Measurements from ENCODE around the gene PSMC3. TPM values are rescaled to one million over a fixed set of nuclear protein-coding genes. Genes with fewer than 3 reads are reported as not detected.
A peak's percentile ranks its signal among the peaks of the same experiment; 100 is the strongest.

The PSMC3 gene
- 60.3 TPM for total RNA-seq

GRCh38 chr11:47426062-47426956 lies at the start of gene PSMC3:
PSMC3 (minus strand) TSS chr11:47426439; CDS start chr11:47426279, 160 bp downstream.
- peak; percentile 94 to 99 (median 98) for DNase-seq (ENCODE audit: low read depth in 2 of 3, low spot score in 2 of 3)

- DNase-seq (ENCODE audit: low read depth in 2 of 3, low spot score in 2 of 3) = no peak
Observed at GRCh38 chr11:47470671-47471070, 44.4 kb upstream of the PSMC3 start.

DNA sequence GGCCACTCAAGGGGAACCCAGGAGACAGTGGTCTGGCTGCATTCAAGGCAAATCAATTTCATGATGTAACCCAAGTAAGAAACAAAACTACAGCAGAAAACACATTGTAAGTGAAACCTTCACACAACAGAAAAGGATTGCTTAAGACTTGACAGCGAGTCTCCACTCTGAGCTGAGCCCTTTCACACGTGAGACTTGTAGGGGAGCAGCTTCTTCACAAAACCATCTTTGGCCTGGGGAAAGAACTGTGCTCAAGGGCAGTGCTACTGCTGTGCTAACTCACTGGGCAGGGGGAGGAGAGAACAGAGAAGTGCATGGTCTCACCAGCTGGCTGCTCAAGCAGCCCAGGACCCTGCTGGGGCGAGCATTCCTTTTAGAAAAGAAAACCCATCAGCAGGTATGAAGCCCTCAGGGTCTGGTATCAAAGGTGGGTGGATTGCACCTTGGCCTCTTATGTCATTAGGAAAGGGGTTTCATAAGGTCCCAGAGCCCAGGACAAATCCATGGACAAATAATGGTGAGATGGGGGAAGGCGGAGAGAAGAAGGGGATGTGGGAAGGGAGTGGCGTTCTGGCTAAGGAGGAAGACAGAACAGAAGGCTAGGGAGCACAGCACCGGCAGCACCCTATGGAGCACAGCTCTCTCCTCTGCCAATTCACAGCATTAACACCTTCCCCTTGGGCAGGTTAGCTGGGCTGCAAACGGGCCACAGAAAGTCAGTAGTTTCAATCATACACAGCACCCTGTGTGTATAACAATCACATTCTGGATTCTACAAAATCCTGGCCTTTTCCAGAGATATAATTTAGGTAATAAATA lies 43.3 kb upstream of the PSMC3 start:
- no peak for DNase-seq (ENCODE audit: low read depth in 2 of 3, low spot score in 2 of 3)

- DNase-seq (ENCODE audit: low read depth in 2 of 3, low spot score in 2 of 3) = no peak
Observed at GRCh38 chr11:47468598-47469214, 42.5 kb upstream of the PSMC3 start.

GRCh38 chr11:47467357-47467756 lies 41.1 kb upstream of the PSMC3 start:
- DNase-seq (ENCODE audit: low read depth in 2 of 3, low spot score in 2 of 3) = no peak

- no peak for DNase-seq (ENCODE audit: low read depth in 2 of 3, low spot score in 2 of 3)
Observed at GRCh38 chr11:47466701-47467250, 40.5 kb upstream of the PSMC3 start.

DNA sequence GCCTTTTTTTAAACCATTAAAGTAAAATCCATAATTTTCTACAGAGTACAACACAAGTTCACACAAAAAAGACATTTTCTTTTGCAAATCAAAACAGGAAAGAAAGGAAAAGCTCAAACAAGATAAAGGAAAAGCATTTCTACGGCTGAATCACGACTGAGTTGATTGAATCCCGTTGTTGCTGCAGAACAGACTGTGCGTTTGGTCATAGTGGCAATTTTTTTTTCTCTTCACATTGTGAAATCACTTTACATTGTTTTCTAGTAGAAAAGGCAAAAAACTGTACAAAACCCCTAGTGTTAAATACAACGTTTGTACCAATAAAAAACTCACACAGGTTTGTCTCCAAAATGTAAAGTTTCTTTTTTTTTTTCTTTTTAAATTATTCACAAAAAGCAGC lies 40.0 kb upstream of the PSMC3 start:
- no peak for DNase-seq (ENCODE audit: low read depth in 2 of 3, low spot score in 2 of 3)

DNA sequence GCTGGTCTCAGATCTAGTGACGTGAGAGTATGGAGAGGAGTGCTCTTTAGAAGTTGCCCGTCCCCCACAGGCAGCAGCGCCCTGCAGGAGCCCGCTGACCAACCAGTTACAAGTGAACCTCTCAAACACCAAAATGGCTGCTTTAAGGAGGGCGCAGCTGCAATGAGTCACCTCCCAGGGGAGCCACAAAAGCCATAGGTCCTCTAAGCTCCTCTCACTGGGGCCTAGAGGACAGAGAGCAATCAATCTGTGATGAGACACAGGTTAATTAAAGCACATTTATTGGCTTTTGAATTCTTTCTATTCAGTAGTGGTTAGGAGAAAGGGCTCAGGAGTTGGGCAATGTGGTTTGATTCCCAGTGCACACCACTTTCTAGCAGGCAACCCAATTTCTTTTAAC lies 38.2 kb upstream of the PSMC3 start:
- DNase-seq (ENCODE audit: low read depth in 2 of 3, low spot score in 2 of 3) = no peak

GRCh38 chr11:47461876-47462275 lies 35.6 kb upstream of the PSMC3 start:
- DNase-seq (ENCODE audit: low read depth in 2 of 3, low spot score in 2 of 3) = no peak

DNA sequence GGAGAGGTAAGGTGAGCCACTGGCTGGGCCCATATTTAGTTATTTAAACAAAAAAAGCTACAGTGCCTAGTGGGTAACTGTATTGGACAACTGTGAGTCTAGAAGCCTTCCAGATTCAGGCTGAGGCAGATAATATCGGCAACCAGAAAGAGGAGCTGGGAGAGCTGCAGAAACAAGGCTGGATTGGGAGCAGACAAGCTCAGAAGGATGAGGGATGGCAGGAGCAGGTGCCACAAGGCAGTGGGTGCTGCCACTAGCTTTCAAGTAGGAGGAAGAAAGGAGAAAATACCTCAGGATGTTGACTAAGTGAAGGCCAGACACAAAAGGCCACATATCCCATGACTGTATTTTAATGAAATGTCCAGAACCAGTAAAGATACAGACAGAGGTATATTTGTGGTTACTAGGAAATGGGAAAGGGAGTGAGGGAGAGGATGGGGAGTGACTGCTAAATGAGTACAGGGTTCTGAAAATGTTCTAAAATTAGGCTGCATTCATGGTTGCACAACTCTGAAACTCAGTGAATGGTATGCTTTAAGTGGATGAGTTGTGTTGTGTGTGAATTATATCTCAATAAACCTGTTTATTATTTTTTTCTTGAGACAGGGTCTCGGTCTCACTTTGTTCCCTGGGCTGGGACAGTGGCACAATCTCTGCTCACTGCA lies 34.5 kb upstream of the PSMC3 start:
- no peak for DNase-seq (ENCODE audit: low read depth in 2 of 3, low spot score in 2 of 3)

GRCh38 chr11:47454258-47454671 lies 28.0 kb upstream of the PSMC3 start:
- DNase-seq (ENCODE audit: low read depth in 2 of 3, low spot score in 2 of 3) = peak; percentile 18 to 92 (median 86)

- peak in 1 of 3 donors; percentile 9 for DNase-seq (ENCODE audit: low read depth in 2 of 3, low spot score in 2 of 3)
Observed at GRCh38 chr11:47453365-47453764, 27.1 kb upstream of the PSMC3 start.

DNA sequence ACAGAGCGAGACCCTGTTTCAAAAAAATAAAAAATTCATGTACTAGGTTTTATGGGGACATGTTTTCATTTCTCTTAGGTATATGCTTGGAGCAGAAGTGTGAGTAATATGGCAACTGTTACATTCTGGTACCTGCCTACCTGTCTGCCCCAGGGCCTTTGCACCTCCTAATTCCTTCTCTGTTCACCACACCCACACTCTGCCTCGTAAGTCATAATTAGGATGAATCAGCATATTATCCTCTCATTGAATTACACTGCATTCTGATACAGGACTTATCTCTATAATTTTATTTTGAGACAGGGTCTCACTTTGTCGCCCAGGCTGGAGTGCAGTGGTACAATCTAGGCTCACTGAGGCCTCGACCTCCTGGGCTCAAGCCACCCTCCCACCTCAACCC lies 25.8 kb upstream of the PSMC3 start:
- no peak for DNase-seq (ENCODE audit: low read depth in 2 of 3, low spot score in 2 of 3)

- no peak for DNase-seq (ENCODE audit: low read depth in 2 of 3, low spot score in 2 of 3)
Observed at GRCh38 chr11:47451436-47451835, 25.2 kb upstream of the PSMC3 start.

- no peak for DNase-seq (ENCODE audit: low read depth in 2 of 3, low spot score in 2 of 3)
Observed at GRCh38 chr11:47449541-47449940, 23.3 kb upstream of the PSMC3 start.

GRCh38 chr11:47448566-47449427 lies 22.6 kb upstream of the PSMC3 start, which contains the start of gene RAPSN:
RAPSN (minus strand) TSS chr11:47449136; CDS start chr11:47448964, 172 bp downstream.
- DNase-seq (ENCODE audit: low read depth in 2 of 3, low spot score in 2 of 3) = no peak

DNA sequence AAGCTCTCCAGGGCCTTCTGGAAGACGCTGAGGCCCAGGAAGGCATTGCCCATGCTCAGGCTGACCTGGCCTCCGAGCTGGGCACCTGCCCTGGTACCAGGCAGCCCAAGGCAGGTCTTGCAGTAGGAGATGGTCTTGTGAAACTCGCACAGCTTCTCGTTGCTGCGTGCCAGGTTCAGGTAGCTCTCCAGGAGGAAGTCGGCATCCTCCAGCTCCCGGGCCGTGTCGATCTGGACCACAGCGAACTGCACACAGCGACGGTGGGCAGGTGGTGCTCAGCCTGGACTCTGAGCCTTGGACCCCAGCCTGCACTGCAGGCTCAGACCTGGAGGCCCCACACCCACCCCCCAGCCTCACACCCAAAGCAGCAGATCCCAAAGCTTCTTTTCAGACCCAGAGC lies 21.7 kb upstream of the PSMC3 start:
- DNase-seq (ENCODE audit: low read depth in 2 of 3, low spot score in 2 of 3) = no peak

GRCh38 chr11:47446833-47447232 lies 20.6 kb upstream of the PSMC3 start:
- DNase-seq (ENCODE audit: low read depth in 2 of 3, low spot score in 2 of 3) = no peak

DNA sequence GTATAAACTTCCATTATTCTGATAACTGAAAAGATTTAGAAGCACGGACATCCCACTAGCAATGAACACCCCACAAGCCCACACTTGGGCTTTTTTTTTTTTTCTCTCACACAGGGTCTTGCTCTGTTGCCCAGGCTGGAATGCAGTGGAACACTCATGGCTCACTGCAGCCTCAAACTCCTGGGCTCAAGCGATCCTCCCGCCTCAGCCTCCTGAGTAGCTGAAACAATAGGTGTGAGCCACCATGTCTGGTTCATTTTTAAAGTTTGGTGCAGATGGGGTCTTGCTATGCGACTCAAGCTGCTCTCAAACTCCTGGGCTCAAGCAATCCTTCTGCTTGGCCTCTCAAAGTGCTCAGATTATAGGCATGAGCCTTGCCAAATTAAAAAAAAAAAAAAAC lies 19.6 kb upstream of the PSMC3 start:
- DNase-seq (ENCODE audit: low read depth in 2 of 3, low spot score in 2 of 3) = no peak
